GM21360 (cell line): ENCODE results near the gene MAP3K7.
A peak's percentile ranks its signal among the peaks of the same experiment; 100 is the strongest.

Source experiments
- ATAC-seq: cut with Tn5 transposase; IDR thresholded peaks from one replicate; pipeline ENCODE4 v1.9.1; 2021; ENCODE audit warnings: mild to moderate bottlenecking, moderate library complexity; ENCODE audit not compliant: unreplicated experiment

The MAP3K7 gene

DNA sequence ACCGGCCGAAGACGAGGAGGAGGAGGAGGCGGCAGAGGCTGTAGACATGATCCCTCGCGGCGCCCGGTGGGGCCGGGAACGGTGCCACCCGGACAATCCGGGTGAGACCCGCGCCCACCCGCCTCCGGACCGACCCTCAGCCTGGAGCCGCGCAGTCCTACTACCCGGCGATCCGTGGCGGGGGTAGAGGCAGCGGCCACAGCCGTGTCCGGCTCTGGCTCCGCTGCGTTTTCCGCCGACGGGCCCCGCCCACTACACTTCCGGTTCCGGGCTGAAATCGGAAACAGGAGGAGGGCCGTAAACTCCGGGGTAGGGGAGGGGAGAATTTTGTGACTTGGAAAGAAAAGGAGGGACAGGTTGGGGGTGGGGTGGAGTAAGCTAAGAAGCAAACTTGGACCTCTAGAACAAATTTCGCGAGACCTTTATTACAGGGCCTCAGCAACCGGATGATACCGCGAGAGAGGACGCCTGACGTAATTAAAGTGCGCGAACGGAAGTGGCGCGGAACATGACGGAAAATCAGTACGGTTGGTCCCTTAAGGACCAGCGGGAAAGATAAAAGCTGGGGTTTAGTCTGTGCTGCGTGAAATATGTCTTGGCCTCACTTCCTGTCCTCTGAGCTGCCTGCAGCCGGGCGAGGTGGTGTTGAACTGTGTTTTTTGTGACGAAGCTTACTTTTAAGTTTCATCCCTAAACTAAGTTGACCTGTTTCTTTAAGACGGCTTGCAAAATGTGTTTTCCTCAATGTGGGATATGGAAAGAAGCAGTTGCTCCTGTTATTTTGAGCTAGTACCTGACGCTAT is at the start of gene MAP3K7:
TSS of gene MAP3K7 (minus strand) at position 237 of the 803 bp plus-strand sequence. CDS start at position 48, 189 bp downstream.
- ATAC-seq, result peak; percentile 85

DNA sequence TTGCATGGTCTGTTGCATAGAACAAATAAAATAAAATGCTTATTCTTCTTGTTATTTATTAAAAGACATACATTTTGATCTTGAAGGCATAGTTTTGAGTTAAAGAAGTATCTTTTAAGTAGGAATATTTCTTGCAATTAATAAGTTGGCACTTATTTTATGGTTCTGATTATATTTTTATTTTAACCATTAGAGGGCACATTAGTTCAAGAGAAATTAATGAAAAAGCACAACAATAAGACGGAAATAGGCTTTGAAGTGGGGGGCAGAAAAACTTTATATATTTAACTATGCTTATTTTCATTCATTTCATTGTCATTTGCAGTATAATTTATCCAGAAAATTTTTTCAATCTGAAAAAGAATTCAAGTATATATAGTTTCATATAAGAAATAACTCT is 44.2 kb upstream of the MAP3K7 start:
- ATAC-seq, result no peak

DNA sequence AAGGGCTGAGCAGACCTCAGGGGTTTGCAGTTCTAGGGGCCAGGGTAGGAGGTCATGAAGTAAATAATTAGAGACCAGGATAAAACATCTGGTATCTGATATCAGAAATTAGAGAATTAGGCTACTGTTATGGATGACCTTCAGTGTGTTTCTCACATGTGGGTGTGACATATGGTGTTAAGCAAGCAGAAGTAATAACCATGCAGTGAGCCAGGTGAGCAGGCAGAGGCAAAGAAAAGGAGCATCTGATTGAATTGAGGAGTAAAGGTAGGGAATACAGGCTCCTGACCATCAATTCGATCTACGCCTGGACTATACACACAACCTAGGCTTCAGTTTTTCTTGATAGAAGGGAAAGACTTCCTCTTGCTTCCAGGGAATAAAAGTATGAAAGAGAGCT is 34.7 kb upstream of the MAP3K7 start:
- no peak for ATAC-seq

DNA sequence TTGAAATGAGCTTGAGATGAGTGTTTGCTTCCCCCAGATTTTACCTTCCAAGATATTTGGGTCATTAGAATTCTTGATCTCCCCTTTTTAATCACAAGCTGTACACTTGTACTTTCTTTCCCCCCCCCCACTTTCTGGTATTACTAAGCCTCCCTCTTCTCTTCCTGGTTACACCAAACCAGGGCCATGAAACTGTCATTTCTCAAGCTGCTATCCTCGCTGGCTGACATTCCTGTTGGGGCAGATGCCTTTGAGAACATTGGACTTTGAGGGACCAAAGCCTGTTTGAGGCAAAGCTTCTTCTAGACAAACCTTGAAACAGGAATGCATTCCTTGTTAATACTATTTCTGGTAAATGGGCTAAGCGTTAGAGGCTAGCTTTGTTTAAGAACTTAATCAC is 32.3 kb upstream of the MAP3K7 start:
- ATAC-seq, result no peak

DNA sequence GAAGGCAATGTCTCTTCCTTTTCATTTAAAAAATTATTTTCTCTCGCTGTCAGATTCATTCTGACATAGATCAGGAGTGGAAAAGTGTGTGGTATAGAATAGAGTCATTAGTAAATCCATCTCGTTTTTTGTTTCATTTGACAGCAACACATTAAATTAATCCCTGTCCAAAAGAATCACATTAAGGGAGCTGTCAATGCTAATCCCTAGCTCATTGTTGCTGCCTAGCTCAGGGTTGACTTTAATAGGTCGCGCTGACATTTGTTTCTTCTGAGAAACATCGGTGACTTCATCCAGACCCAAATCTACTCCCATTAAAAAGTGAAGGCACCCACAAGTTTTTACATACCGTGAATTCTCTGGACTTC is 25.4 kb upstream of the MAP3K7 start:
- ATAC-seq, result no peak

DNA sequence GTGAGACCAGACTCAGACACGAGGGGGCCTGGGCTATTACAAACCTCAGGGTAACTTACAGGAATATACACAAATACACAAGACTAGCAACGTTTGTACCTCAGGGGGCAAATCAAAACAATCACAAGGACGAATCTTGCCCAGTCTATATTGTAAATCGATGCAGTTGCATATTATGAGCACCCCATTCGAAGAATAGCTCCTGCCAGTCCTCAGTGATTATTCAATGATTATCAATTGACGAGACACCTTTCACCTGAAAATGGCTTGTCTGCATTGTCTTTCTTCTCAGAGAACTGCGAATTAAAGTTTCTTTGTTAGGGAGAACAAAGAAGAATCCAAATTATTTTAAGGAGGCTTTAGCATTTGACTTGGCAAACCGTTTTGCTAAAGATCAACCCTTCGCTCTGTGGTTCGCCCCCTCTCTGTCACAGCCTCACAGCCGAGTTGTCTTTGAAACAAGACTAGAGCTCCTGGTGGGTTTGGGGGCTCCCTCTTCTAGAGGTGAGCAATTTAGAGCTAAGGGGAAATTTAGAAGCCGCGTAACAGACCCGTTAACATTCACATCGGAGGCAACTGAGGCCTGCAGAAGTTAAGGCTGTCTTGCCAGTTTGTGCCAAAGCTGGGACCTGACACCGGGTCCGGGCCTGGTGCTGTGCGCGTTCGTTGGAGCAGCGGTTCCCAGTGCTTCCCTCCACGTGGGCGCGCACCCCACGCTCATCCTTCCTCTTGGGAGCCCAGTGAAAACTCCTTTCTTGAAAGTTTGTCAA is 24.9 kb upstream of the MAP3K7 start:
- no peak for ATAC-seq

DNA sequence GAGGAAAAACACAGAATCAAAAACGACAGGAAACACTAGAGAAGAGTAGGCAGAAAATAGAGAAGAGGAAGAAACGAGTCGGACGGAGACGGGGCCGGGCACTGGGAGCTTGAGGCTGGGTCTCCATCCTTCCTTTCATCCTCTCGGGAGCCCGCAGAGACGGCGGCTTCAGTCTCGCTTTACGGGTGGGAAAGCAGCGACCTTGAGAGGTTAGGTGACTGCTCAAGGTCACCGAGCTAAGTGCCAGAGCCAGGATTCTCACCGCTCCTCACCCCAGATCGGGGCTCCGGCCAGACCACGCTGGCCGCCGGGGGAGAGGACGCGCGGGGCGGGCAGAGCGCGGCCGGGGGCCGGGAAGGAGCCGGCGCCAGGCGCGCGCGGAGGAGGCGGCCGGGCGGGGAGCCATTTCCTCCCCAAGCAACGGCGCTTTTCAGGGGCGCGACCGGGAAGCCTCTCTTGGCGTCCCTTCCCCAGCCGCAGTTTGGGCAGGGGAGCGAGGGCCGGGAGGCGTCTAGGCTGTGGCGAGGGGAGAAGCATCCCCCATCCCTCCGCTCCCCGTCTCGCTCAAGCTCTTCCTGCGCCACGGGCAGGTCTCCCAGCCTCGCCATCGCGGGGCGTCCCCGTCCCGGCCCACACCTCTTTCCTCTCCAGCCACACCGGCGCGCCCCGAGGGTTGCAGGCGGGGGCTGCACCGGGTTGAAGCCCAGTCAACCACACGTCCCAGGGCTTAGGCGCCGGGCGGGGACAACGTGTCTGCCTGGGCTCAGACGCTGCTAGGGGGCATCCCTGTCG is 24.1 kb upstream of the MAP3K7 start:
- ATAC-seq, result peak; percentile 68

DNA sequence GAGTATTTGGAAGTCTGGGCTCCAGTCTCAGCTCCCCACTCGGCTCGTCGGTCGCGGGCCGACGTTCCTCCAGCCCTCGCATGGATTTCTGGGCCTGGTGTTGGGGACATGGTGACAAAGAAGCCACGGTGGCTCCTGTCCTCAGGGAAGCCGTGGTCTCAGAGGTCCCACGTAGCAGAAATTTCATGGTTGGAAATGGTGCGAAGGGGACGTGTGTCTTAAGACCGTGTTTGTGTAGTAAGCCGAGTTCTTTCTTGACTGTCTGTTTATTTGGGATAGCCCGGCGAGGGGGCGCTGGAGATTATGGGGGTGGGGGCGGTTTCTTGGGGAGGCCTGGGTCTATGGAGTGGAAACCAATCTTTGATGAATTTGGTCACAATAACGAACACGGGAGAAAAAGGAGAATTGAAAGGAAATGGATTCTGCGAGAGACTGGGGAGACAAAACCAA is 23.5 kb upstream of the MAP3K7 start:
- ATAC-seq, result no peak

DNA sequence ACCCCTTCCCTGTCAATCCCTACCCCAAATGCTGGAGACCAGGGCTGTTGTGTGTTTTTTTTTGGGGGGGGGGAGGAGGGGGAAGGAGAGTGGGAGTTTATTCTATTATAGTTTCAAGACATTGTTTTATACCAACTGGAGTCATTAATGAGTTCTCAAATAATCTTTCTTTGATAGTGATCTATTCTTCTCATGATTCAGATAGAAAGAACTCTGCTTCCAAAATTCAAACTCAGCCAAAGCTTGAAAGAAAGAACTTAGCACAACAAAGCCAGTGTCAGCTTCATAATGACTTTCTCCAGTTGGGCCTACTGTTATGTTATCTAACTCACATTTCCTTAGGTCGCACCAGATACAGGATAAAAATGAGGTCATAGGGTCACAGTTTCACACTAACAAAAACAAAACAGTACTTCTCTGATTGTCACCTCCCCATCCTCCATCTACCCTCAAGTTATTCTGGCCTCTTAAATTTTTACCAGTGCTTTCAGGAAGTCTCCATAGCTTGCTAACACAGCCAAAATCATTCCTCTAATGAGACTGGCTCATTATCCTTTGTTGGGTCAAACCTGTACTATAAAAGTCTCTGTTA is 19.0 kb upstream of the MAP3K7 start:
- ATAC-seq, result no peak

DNA sequence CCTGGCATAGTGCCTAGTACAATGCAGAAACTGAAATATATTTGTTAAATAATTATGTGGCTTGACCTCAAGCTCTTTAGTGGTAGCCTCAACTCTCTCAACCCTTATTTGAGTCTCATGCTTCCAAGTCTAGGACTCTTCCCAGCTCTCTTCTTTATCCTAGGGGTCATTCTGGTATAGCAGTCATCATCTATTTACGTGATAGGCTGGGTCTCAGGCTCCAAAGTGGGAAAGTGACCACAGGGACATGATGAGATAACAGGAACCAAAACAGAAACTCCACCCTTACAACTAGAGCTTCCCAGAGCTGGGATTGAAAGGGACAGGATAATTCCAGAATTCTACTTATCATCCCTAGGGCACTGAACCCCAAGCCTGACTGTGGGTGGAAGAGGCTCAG is 17.7 kb upstream of the MAP3K7 start:
- ATAC-seq, result no peak

DNA sequence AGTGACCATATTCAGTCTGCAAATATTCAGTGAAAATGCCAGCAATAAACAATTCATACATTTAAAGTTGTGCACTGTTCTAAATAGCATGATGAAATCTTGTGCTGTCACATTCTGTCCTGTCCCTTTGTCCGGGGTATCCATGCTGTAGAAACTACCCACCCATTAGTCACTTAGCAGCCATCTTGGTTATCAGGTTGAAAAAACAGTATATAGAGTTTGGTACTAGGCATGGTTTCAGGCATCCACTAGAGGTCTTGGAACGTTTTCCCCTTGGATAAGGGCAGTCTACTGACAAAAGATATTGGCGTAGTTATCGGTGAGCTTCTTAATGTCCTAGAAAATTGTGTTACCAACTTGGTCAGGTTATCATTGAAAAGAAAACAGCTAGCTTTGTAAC is 12.3 kb upstream of the MAP3K7 start:
- no peak for ATAC-seq

DNA sequence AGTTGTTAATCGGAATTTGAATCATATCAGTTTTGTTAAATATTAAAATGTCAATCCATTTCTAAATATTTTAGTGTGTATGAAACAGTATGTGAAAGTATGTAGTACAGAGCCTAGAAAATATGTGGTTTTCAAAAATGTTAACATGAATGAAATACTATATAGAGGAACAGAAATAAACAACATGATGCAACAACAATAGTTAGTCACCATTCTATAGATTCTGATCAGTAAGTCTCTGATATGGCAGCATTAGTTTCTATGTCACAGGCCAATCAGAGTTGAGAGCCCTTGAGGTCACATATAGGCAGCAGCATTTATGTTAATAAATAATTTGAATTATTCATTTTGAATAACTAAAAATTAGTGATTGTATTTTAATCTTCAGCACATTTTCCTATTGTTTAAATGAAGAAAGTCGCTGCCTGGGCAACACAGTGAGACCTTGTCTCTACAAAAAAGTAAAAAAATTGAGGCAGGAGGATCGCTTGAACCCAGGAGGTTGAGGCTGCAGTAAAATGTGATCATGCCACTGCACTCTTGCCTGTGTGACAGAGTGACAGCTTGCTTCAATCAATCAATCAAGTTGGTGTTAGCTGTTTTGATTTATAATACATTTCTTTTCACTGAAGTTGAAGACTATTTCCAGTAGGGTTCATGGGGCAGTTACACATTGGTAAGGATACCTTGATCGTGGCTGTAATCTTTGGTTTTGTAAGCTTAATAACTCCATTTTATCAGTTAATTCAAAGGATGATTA is 11.5 kb upstream of the MAP3K7 start:
- ATAC-seq, result no peak

DNA sequence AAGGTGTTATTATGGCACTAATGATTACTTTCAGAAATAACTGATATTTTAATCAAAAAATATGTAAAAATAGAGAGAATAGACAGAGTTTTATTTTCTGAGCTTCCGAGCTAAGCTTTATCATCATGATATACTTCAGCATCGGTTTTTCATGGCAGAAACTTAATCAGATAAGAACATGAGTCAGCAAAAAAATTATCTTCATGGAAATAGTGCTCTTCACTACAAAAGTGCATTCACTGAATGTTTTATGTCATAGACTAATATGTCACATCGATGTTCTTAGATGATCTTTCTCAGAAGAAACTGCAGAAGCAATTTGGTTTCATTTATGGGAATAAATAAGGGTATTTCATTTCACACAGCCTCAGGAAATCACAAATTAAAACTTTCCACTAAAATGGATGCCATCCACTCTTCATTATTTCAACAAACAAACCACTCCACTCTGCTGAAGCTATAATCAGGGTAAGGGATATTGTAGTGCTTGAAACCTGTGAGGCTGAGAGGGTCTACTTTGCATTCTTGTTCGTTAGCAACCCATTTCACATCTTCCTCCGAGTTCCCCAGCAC is 10.2 kb upstream of the MAP3K7 start:
- no peak for ATAC-seq

DNA sequence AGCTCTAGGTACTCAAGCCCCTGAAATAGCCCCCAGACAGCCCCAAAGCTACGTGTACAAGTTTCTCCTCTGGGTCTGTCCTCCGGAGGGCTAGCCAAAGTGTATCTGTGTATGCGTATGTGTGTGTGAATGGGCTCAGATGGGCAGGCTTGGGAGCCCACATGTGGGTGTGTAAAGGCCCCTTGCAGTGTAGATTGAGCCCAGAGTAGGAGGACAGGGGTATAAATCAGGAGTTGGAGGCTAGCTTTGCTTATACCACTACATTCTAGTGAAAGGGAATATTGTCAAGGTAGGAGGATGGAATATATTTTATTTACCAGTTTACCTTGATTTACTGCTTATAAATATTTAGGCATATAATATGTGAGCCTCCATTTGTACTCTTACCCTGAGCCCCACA is 9.0 kb upstream of the MAP3K7 start:
- ATAC-seq, result no peak

DNA sequence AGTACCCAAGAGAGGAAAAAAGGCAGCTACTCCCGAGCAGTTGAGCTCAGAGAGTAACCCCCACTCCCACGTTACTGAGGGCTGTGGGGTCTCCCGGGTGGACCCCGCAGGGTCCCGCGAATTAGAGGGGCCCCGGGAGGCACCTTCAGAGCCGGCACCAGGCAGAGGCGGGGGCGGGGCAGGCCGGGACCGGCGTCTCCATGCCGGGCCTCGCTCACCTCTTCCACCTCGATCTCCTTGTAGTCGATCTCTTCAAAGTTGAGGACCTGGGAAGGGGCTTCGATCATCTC is 381 bp downstream of the MAP3K7 start:
- peak; percentile 24 for ATAC-seq

DNA sequence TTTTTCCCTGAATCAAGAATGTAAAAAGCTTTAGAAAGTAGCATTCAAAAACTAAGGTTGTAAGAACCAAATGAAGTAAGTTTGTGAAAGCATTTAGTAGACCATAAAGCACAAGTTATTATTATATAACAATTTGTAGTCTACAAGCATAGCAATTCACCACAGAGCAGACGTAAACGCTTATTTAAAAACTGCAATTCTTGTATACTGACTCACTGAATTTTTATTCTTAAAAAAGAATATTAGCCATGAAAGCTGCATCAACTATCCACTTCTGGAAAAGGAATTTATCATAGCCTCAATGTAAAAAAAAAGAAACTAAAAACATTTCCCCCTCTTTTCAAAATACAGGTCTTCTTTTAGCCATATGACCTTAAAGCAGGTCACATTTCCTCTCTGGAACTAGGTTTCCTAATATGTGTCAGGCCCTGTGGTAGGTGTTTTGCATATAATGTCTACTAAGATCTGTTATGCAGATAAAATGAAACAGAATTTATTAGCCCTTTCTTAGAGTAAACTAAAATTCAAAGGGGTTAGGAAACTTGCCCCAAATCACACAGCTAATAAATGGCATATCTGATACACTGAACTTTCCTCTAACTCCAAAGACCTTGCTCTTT is 2.1 kb downstream of the MAP3K7 start:
- no peak for ATAC-seq

DNA sequence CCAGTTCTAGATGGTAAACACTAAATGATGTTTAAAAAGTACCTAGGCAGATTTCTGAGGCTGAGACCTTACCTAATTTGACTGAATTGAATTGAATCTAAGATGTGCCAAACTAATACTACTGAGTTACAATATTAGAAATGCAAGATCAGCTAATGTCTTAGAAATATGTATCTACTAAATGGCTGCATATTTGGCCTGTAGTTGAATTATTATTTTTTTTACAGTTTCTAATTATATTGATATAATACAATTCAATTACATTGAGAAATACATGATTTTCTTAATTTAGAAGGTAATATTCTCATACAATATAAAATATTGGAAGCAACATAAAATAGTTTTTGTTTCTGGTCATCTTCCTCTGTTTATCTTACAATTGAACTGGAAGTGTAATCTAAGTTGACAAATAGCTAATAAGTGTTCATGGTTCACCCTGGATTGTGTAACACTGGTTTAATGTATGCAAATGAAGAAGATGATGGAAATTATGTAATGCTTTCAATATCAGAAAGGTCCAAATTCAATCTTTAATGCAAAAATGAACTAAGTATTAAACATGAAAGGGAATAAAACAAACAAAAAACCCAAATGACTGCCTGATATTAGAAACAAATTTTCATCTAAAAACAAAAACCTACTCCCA is 2.9 kb downstream of the MAP3K7 start:
- no peak for ATAC-seq

DNA sequence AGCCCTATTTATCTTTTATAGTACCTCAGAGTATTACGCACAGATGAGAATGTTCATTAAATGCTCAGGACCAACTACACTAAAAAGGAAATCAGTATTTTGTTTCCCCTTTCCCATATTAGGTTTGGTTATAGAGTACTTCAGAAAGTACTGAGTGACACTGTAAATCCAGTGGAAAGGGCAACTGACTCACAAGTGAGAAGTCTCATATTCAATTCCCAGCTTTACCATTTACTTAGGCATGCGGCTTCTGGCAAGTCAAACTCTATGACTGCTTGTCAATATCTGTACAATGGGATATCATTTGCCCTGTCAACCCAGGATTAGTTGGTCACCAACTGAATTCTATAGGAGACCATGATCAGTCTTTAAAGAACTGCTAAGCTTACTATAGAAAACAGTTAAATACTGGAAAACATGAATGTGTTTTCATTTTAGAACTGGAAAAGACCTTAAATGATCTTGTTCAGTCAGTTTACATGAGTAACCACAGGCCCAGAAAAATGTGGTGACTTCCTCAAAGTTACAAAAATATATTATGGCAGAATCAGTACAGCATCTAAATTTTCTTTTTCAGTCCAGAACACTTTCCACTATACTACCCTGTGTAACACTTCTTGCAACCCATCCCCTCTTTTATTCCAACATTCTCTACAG is 3.6 kb downstream of the MAP3K7 start:
- no peak for ATAC-seq

DNA sequence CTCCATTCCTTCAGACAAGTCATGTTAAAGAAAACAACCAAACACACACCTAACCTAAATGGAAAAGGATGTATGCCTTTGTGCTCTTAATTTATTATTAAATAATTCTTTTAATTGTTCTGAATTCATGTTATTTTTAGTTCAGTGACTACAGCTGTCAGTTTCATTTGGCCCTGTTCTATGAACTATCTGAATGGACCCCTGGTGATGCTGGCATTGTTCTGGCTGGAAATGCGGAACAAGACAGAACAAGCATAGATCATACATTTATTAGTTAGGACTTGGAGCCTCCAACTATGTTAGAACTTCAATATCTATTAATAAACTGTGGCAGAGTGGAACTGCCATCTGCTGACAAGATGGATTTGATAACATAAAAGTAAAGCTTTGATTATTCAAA is 5.7 kb downstream of the MAP3K7 start:
- no peak for ATAC-seq
